GM20431 (cell line): ENCODE data around the gene RPL37A.

Source experiments
- in situ Hi-C: fragments of 300-500 bp; cut with MseI, MboI; formaldehyde crosslinking; loops from one replicate; pipeline ENCODE4 v1.15.0; 2020; ENCODE audit warnings: low sequenced_read_pairs; ENCODE audit not compliant: unreplicated experiment

Gene RPL37A

GRCh38 chr2:216486271-216486670, 12.4 kb upstream of the RPL37A start:
- in situ Hi-C loops, result no loop called here

- in situ Hi-C loops, result no loop called here
These were observed 11.9 kb upstream of the RPL37A start for GRCh38 chr2:216486708-216487107.

GRCh38 chr2:216490061-216490460, 8.6 kb upstream of the RPL37A start:
- in situ Hi-C loops, result no loop called here

DNA sequence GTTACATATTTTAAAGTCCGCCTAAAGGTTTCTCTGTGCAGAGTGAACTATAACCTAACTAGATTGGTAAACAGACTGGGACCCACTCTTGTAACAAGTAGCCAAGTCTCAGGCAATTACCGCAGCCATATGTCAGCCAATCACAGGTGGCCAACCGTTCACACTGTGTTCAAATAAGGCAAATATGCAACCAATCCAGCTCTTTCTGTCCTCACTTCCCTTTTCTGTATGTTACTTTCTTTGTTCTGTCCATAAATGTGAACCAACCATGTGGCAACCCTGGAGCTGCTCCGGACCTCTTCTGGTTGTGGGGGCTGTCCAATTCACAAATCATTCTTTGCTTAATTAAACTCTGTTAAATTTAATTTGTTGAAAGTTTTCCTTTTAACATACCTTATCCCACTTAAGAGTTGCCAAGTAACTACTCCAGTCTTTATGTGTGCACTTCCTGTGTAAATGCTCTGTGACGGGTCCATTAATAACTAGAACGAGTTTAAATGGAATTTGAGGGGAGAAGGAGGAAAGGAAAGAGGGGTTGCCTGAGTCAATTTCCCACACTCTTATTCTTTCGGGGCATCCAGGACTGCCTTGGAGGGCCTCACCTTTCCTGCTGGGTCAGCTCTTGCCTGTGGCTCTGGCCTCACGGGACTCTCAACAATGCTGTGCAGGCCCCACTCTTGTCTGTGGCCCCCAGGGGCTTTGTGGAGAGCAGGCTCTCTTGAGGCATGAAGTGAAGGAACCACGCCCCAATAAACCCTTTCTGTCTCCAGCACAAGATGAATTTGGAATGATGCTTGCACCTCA, 6.6 kb upstream of the RPL37A start:
- in situ Hi-C loops, result no loop called here

GRCh38 chr2:216492597-216493333, 5.9 kb upstream of the RPL37A start:
- in situ Hi-C loops, result no loop called here

DNA sequence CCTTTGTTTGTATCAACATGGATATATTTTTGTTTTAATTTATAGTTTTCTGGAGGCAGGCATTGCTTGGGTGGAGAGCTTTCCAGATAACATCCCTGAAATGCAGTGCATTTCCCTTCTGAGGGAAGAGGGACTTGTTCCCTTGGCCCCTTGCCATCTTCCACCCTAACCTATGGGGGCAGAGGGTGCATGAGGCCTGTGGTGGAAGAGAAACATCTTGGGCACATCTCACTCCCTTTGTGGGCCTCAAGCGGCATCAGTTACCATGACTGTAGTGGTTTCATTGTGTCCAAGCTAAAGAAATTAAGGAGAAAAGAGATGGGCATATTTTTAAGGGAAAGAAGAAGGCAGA, 5.3 kb upstream of the RPL37A start:
- in situ Hi-C loops, result no loop called here

- in situ Hi-C loops, result no loop called here
These were observed 3.0 kb upstream of the RPL37A start for GRCh38 chr2:216495656-216496055.

DNA sequence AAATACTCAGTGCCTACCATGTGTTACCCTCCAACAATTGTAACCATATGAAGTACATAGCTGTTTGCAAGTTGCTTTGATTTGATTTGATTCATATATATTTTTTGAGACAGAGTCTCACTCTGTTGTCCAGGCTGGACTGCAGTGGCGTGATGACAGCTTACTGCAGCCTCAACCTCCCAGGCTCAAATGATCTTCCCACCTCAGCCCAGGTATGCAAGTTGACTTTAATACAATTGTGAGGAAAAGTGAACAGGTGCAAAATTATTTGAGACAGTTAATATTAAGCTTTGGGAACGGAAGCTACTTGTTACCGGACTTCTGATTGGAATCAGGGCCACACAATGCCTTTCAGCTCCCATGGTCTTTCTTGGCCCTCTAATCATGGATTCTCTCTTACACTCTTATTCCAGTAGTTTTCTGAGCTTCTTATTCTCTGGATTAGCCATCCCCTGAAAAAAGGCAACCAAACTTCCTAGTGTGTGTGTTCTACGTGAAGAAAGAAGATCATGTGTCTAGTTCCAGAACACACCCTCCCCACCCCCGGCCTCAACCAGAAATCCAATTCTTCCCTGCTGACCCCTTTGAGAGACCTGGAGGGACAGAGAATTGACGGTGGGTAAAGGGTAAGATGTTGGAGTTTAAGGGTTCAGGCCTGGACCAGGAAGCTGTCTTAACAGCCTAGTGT, 1.1 kb upstream of the RPL37A start:
- in situ Hi-C loops, result no loop called here

GRCh38 chr2:216498070-216498378, 620 bp upstream of the RPL37A start:
- in situ Hi-C loops, result no loop called here

- in situ Hi-C loops, result no loop called here
These were observed 1.1 kb downstream of the RPL37A start for GRCh38 chr2:216499641-216500218.

GRCh38 chr2:216500572-216500971, 1.9 kb downstream of the RPL37A start:
- in situ Hi-C loops, result no loop called here

- in situ Hi-C loops, result no loop called here
These were observed 3.2 kb downstream of the RPL37A start for GRCh38 chr2:216501854-216502253.

GRCh38 chr2:216502381-216503158, 3.9 kb downstream of the RPL37A start:
- in situ Hi-C loops, result no loop called here

DNA sequence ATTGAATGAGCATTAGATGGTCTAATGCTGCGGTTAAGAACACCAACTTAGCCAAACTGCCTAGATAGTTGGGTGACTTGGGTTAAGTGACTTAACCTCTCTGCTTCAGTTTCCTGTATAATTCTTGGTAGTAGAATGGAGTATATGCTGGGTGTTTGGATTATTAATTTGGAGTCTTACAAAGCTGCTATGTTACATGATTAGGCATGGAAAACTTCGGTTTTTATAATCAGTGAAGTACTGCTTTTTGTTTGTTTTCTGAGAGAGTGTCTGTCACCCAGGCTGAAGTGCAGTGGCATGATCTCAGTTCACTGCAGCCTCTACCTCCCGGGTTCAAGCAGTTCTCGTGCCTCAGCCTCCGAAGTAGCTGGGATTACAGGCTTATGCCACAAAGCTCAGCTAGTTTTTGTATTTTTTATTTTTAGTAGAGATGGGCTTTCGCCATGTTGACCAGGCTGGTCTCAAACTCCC, 4.5 kb downstream of the RPL37A start:
- in situ Hi-C loops, result no loop called here

GRCh38 chr2:216503697-216504375, 5.2 kb downstream of the RPL37A start:
- in situ Hi-C loops, result no loop called here

GRCh38 chr2:216504376-216504762, 5.7 kb downstream of the RPL37A start:
- in situ Hi-C loops, result no loop called here

GRCh38 chr2:216505133-216506106, 6.8 kb downstream of the RPL37A start:
- in situ Hi-C loops, result no loop called here
